ENCODE data around the gene ADD1. TPM values are rescaled to one million over a fixed set of nuclear protein-coding genes. Genes with fewer than 3 reads are reported as not detected.

Gene ADD1
- total RNA-seq, 1 experiment from 2014 or later = 163 TPM

DNA sequence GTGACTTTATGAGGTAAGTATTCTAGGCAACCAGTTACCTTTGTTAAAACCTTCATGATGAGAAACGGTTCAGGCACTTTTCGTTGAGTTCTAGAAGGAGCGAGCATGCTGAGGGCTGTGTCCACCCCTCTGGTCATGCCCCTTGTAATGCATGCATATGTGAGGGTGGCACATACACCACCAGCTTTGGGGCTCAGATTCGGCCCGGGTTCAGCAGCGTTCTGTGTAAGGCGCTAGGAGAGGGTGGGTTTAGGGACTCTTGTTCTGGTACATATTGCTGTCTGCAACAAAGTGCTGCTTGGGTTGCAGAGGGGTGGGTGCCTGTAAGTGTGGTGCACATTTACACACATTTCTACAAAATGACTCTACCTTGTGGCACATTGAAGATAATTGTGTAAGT lies 65.0 kb downstream of the ADD1 start:
- H3K9ac ChIP-seq (ENCODE audit: extremely low read depth, insufficient read length, low read length) = no peak overlapping the region
- H3K4ac ChIP-seq (ENCODE audit: low read depth, low read length) = no peak overlapping the region
- no peak overlapping the region for H4K91ac ChIP-seq (ENCODE audit: insufficient read length, low read depth, low read length)
- no peak overlapping the region for H3K27ac ChIP-seq (ENCODE audit: insufficient read length, low read depth, low read length)
- no peaks in the 10 kb centered on the region for H3K27me3 Mint-ChIP-seq (ENCODE audit: low read depth)
- H3K9me3 Mint-ChIP-seq = no peaks in the 10 kb centered on the region
- no peaks in the 10 kb centered on the region for H3K9me3 ChIP-seq (ENCODE audit: control insufficient read depth, low read depth, low read length)
- DNase-seq = no peak
- no peak overlapping the region for H2BK12ac ChIP-seq (ENCODE audit: insufficient read length, low read depth, low read length)
- no peak overlapping the region for H3K4me2 ChIP-seq (ENCODE audit: insufficient read depth, insufficient read length, low read length)
- no peak overlapping the region for H2BK15ac ChIP-seq (ENCODE audit: low read depth, low read length)
- H3K23me2 ChIP-seq (ENCODE audit: insufficient read length, low read depth, low read length, poor library complexity, severe bottlenecking) = no peaks in the 10 kb centered on the region
- no peak overlapping the region for H3T11ph ChIP-seq (ENCODE audit: low read length)
- H3K27me3 ChIP-seq (ENCODE audit: insufficient read depth, low read length) = no peaks in the 10 kb centered on the region
- H2AK5ac ChIP-seq (ENCODE audit: insufficient read length, low read length) = no peak overlapping the region
- no peak overlapping the region for H2BK5ac ChIP-seq (ENCODE audit: insufficient read length, low read length)
- no peak overlapping the region for H2BK120ac ChIP-seq (ENCODE audit: low read depth, low read length, poor library complexity, severe bottlenecking)
- no peak overlapping the region; a peak in 2 of 7 replicates for H3K27ac Mint-ChIP-seq
- H3K79me2 ChIP-seq (ENCODE audit: insufficient read depth, low read length) = no peaks in the 10 kb centered on the region
- H3K4me3 Mint-ChIP-seq = no peak overlapping the region
- no peak overlapping the region for H3K14ac ChIP-seq (ENCODE audit: insufficient read depth, low read length)
- H2AFZ ChIP-seq (ENCODE audit: low read length) = no peak overlapping the region
- H3K4me1 ChIP-seq (ENCODE audit: insufficient read depth, low read length) = no peaks in the 10 kb centered on the region
- no peak overlapping the region for H4K8ac ChIP-seq (replicated peaks; ENCODE audit: insufficient read length, low read depth, low read length)
- no peak overlapping the region for H3K23ac ChIP-seq (ENCODE audit: insufficient read length, low read depth, low read length)
- H3K18ac ChIP-seq (ENCODE audit: insufficient read length, low read depth, low read length) = no peak overlapping the region
- TF ChIP-seq, protein P1, sequence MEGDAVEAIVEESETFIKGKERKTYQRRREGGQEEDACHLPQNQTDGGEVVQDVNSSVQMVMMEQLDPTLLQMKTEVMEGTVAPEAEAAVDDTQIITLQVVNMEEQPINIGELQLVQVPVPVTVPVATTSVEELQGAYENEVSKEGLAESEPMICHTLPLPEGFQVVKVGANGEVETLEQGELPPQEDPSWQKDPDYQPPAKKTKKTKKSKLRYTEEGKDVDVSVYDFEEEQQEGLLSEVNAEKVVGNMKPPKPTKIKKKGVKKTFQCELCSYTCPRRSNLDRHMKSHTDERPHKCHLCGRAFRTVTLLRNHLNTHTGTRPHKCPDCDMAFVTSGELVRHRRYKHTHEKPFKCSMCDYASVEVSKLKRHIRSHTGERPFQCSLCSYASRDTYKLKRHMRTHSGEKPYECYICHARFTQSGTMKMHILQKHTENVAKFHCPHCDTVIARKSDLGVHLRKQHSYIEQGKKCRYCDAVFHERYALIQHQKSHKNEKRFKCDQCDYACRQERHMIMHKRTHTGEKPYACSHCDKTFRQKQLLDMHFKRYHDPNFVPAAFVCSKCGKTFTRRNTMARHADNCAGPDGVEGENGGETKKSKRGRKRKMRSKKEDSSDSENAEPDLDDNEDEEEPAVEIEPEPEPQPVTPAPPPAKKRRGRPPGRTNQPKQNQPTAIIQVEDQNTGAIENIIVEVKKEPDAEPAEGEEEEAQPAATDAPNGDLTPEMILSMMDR (conservative IDR thresholded peaks at IDR 0.05) = no peak
- no peak overlapping the region for H2BK20ac ChIP-seq (ENCODE audit: low read depth, low read length, poor library complexity, severe bottlenecking)
- H3K56ac ChIP-seq (ENCODE audit: insufficient read length, low read depth, low read length) = no peak overlapping the region
- no peaks in the 10 kb centered on the region for H3K4me1 Mint-ChIP-seq
- H3K36me3 Mint-ChIP-seq (ENCODE audit: insufficient read depth in 1 of 3, low read depth in 3 of 3) = peaks cover 38 to 93% (median 80%) of the 10 kb centered on the region in 3 experiments; a peak in 6 of 7 replicates
- no CpG with 5 or more reads among the region's 7 CpGs for WGBS (ENCODE audit: extremely low coverage, insufficient read length, low lambda C conversion rate)
- no peaks in the 10 kb centered on the region for H3K79me1 ChIP-seq (ENCODE audit: insufficient read depth, low read depth, low read length, poor library complexity, severe bottlenecking)
- H4K20me1 ChIP-seq (ENCODE audit: control insufficient read depth, insufficient read depth, insufficient read length) = no peaks in the 10 kb centered on the region
- H4K5ac ChIP-seq (ENCODE audit: insufficient read length, low read depth, low read length) = no peak overlapping the region
